Measurements from ENCODE around the gene FGF14. TPM values are rescaled to one million over a fixed set of nuclear protein-coding genes. Genes with fewer than 3 reads are reported as not detected.

The FGF14 gene
- total RNA-seq, 1 donor from 2014 or later, result not detected

- TF ChIP-seq CTCF (IDR thresholded peaks at IDR 0.05), result no peak
- ChIA-PET POLR2A (no interaction called here), CTCF (no interaction called here)
- no peaks in the 10 kb centered on the region for H3K4me1 Mint-ChIP-seq
- H3K4me3 Mint-ChIP-seq, result no peak overlapping the region
- H3K36me3 Mint-ChIP-seq (ENCODE audit: low read depth), result no peaks in the 10 kb centered on the region
- peaks cover 2% of the 10 kb centered on the region for H3K27me3 Mint-ChIP-seq
- no peak for ATAC-seq (ENCODE audit: low read depth)
- intact Hi-C loops (cut with micrococcal nuclease), result no loop called here
- no peak for DNase-seq
- no peak overlapping the region for H3K27ac Mint-ChIP-seq
- no peaks in the 10 kb centered on the region for H3K9me3 Mint-ChIP-seq
These were observed 269.0 kb downstream of the FGF14 start for GRCh38 chr13:102132777-102133295.

GRCh38 chr13:102131246-102131645 is 270.6 kb downstream of the FGF14 start:
- Mint-ChIP-seq H3K27me3 (peaks cover 2% of the 10 kb centered on the region), H3K27ac (no peak overlapping the region), H3K36me3 (ENCODE audit: low read depth) (no peaks in the 10 kb centered on the region), H3K9me3 (no peaks in the 10 kb centered on the region), H3K4me3 (no peak overlapping the region), H3K4me1 (no peaks in the 10 kb centered on the region)
- ATAC-seq (ENCODE audit: low read depth), result no peak
- intact Hi-C loops (cut with micrococcal nuclease), result no loop called here
- ChIA-PET POLR2A (no interaction called here), CTCF (no interaction called here)
- no peak for DNase-seq
- TF ChIP-seq CTCF (IDR thresholded peaks at IDR 0.05), result no peak

- no peak for ATAC-seq (ENCODE audit: low read depth)
- H3K9me3 Mint-ChIP-seq, result no peaks in the 10 kb centered on the region
- no peak overlapping the region for H3K27ac Mint-ChIP-seq
- intact Hi-C loops (cut with micrococcal nuclease), result no loop called here
- H3K36me3 Mint-ChIP-seq (ENCODE audit: low read depth), result no peaks in the 10 kb centered on the region
- no peaks in the 10 kb centered on the region for H3K4me1 Mint-ChIP-seq
- no peak for TF ChIP-seq CTCF (IDR thresholded peaks at IDR 0.05)
- POLR2A ChIA-PET, result no interaction called here
- H3K4me3 Mint-ChIP-seq, result no peak overlapping the region
- no peak for DNase-seq
- CTCF ChIA-PET, result no interaction called here
- no peaks in the 10 kb centered on the region for H3K27me3 Mint-ChIP-seq
These were observed 273.5 kb downstream of the FGF14 start for GRCh38 chr13:102128216-102128810.

GRCh38 chr13:102127153-102127552 is 274.7 kb downstream of the FGF14 start:
- Mint-ChIP-seq H3K36me3 (ENCODE audit: low read depth) (no peaks in the 10 kb centered on the region), H3K4me3 (no peak overlapping the region), H3K27ac (no peak overlapping the region), H3K27me3 (no peaks in the 10 kb centered on the region), H3K4me1 (no peaks in the 10 kb centered on the region), H3K9me3 (no peaks in the 10 kb centered on the region)
- intact Hi-C loops (cut with micrococcal nuclease), result no loop called here
- POLR2A ChIA-PET, result no interaction called here
- CTCF ChIA-PET, result no interaction called here
- ATAC-seq (ENCODE audit: low read depth) (no peak), DNase-seq (no peak)
- no peak for TF ChIP-seq CTCF (IDR thresholded peaks at IDR 0.05)

- intact Hi-C loops (cut with micrococcal nuclease), result no loop called here
- ChIA-PET POLR2A (no interaction called here), CTCF (no interaction called here)
- no peak for ATAC-seq (ENCODE audit: low read depth)
- TF ChIP-seq CTCF (IDR thresholded peaks at IDR 0.05), result no peak
- Mint-ChIP-seq H3K4me1 (no peaks in the 10 kb centered on the region), H3K27ac (no peak overlapping the region), H3K27me3 (no peaks in the 10 kb centered on the region), H3K4me3 (no peak overlapping the region), H3K9me3 (no peaks in the 10 kb centered on the region), H3K36me3 (ENCODE audit: low read depth) (no peaks in the 10 kb centered on the region)
- no peak for DNase-seq
These were observed 279.7 kb downstream of the FGF14 start for GRCh38 chr13:102122147-102122546.

Measured in activated B cell treated with CpG ODN at 0.5 μM for 24 hours (primary cell).